GM18499 (cell line): ENCODE results near the gene CKS1B.
"Not testable (repeated sequence)": the region's sequence is repeated elsewhere in the genome, so short reads cannot be mapped to it uniquely, and the experiment has no call there.

Experiments used
- ATAC-seq: cut with Tn5 transposase; IDR thresholded peaks from one replicate; pipeline ENCODE4 v1.9.1; 2021; ENCODE audit warnings: moderate number of reproducible peaks; ENCODE audit not compliant: insufficient read depth, unreplicated experiment

Gene CKS1B

GRCh38 chr1:154982341-154982740 lies 7.9 kb downstream of the CKS1B start:
- ATAC-seq = no peak

GRCh38 chr1:154982897-154983648 lies 8.6 kb downstream of the CKS1B start, which contains the start of gene FLAD1:
FLAD1 (plus strand) TSS chr1:154983344; CDS start chr1:154983695, 351 bp downstream.
- peak; percentile 93 for ATAC-seq

- no peak for ATAC-seq
Measured at GRCh38 chr1:154983776-154984466, 9.4 kb downstream of the CKS1B start.

GRCh38 chr1:154986736-154987135 lies 12.3 kb downstream of the CKS1B start:
- ATAC-seq = not testable (repeated sequence)

GRCh38 chr1:154987326-154987725 lies 12.8 kb downstream of the CKS1B start:
- no peak for ATAC-seq

- no peak for ATAC-seq
Measured at GRCh38 chr1:154988058-154988954, 13.8 kb downstream of the CKS1B start.

GRCh38 chr1:154989195-154989860 lies 14.8 kb downstream of the CKS1B start:
- ATAC-seq = no peak

GRCh38 chr1:154990276-154990675 lies 15.8 kb downstream of the CKS1B start:
- ATAC-seq = no peak

GRCh38 chr1:154992721-154993571 lies 18.5 kb downstream of the CKS1B start:
- ATAC-seq = no peak

- no peak for ATAC-seq
Measured at GRCh38 chr1:154993572-154994268, 19.2 kb downstream of the CKS1B start, which contains the start of gene LENEP. LENEP (plus strand) TSS chr1:154993586; CDS start chr1:154993608, 22 bp downstream.

- ATAC-seq = no peak
Measured at GRCh38 chr1:154994269-154994587, 19.7 kb downstream of the CKS1B start.

GRCh38 chr1:154994591-154994990 lies 20.1 kb downstream of the CKS1B start:
- no peak for ATAC-seq

- not testable (repeated sequence) for ATAC-seq
Measured at GRCh38 chr1:154995301-154995983, 21.0 kb downstream of the CKS1B start.

GRCh38 chr1:154996966-154997701 lies 22.7 kb downstream of the CKS1B start:
- no peak for ATAC-seq

GRCh38 chr1:154998201-154998780 lies 23.8 kb downstream of the CKS1B start:
- no peak for ATAC-seq

- no peak for ATAC-seq
Measured at GRCh38 chr1:154998818-154999570, 24.5 kb downstream of the CKS1B start.
